NCI-H2107 treated with DMSO at 0.1 percent for 48 hours (cell line): ENCODE data around the gene COL25A1.
"Not testable (repeated sequence)": the region's sequence is repeated elsewhere in the genome, so short reads cannot be mapped to it uniquely, and the experiment has no call there.

Source experiments
- DNase-seq: peaks from one replicate; lab custom pipeline; 2025; ENCODE audit not compliant: unreplicated experiment; lab: John Stamatoyannopoulos, UW

Gene COL25A1

GRCh38 chr4:109020861-109021260, 281.6 kb downstream of the COL25A1 start:
- no peak for DNase-seq

DNA sequence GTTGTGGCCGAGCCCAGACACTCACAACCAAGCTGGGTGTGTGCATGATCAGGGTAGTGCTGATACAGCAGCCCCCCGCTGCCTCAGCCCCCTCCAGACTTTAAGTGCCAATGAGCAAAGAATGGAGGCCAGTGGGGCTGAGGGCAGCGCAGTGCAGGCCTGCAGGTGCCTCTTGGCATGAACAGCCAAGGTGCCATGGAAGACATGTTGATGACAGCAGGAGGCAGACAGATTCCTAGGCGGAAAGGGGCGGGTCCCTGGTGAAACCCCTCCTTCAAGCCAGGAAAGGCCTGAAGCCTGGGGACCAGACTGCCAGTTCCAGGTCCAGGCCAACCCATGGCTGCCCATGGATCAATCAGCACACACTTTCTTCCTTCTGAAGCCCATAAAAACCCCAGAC, 286.3 kb downstream of the COL25A1 start:
- no peak for DNase-seq

- DNase-seq = no peak
Measured at GRCh38 chr4:109015413-109015810, 287.0 kb downstream of the COL25A1 start.

GRCh38 chr4:109014593-109015412, 287.7 kb downstream of the COL25A1 start:
- no peak for DNase-seq

DNA sequence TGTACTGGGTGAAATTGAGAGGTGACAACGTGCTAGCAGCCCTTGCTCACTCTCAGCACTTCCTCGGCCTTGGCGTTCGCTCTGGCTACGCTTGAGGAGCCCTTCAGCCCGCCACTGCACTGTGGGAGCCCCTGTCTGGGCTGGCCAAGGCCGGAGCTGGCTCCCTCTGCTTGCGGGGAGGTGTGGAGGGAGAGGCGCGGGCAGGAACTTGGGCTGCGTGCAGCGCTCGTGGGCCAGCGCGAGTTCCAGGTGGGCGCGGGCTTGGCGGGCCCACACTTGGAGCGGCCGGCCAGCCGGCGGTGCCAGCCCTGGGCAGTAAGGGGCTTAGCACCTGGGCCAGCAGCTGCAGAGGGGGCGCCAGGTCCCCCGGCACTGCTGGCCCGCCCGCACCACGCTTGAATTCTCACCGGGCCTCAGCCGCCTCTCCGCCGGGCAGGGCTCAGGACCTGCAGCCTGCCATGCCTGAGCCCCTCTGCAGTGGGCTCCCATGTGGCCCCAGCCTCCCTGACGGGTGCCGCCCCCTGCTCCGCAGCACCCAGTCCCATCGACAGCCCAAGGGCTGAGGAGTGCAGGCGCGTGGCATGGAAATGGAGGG, 290.1 kb downstream of the COL25A1 start:
- no peak for DNase-seq

DNA sequence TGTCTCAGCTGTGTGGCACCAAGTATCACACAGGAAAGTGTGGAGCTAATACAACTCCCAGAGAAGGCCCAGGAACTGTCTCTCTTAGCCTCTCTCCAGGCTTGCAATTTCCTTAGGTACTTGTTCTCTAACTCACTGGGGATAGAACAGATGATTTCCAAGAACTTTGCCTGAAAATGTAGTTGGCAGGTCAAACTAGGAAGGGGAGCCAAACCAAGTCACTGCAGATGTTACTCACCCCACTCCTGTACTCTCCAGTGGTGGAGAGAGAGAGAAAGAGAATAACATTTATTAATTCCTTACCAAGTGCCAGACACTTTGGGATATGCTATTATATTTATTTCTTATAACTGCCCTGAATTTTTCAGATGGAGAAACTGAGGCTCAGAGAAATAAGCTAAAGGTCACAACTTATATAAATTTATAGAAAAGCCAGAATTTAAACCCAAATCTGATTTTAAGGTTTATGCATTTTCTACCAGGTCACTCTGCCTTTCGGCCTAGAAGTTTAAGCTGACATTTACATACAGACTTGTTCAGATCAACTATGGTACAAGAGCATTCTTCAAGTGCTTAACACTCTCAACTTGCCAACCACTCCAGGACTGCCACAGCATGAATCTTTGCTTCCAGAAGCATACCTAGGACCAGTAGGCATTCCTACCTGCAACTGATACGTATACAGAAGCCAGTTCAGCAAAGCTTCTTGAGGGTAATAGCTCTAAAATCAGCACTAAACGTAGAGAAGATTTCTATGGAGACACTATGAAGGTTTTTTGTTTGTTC, 291.0 kb downstream of the COL25A1 start:
- no peak for DNase-seq

- no peak for DNase-seq
Measured at GRCh38 chr4:109010521-109010920, 291.9 kb downstream of the COL25A1 start.

DNA sequence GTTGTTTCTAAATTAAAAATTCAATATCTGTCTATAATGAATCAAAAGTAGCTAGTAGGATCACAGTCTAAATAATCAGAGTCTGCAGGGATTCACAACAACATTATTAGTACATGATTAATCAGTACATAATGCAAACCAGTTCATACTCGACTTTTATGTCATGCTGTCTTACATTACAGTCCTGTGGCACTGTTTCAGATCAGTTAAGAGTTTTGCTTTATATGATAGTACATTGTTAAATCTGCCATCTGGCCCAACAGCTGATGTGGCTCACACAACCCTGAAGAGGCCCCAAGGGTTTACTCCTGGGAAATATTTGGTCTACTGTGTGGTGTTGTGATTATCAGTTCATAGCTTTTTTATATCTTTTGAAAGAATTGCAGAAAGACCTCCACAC, 292.5 kb downstream of the COL25A1 start:
- DNase-seq = no peak

GRCh38 chr4:109007976-109008375, 294.5 kb downstream of the COL25A1 start:
- no peak for DNase-seq

- no peak for DNase-seq
Measured at GRCh38 chr4:109005523-109005922, 296.9 kb downstream of the COL25A1 start.

DNA sequence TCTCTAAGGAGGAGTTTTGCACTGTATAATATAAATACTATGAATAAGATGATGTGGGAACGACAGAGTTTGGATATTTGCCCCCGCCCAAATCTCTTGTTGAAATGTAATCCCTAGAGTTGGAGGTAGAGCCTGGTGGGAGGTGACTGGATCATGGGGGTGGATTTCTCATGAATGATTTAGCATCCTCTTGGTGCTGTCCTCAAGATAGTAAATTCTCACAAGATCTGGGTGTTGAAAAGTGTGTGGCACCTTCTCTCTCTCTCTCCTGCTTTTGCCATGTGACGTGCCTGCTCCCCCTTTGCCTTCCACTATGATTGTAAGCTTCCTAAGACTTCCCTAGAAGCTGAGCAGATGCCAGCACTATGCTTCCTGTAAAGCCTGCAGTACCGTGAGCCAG, 298.0 kb downstream of the COL25A1 start:
- DNase-seq = no peak

DNA sequence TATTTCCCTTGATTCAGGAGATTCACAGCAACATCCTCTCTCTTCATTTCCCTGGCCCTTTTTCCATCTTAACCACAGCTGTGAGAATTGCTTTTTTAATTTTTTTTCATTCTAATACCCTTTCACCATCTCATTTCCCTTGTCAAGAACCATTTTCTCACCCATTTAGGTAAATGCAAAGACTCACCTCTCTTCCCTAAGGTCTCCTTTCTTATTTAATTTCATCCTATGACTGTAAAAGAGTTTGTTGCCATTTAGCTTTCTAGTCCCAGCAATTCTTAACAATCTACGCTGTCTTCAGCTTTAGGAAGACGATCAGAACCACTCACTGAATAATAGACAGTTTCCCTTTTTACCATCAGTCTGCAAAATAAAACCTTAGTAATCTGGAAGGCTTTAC, 298.5 kb downstream of the COL25A1 start:
- no peak for DNase-seq

DNA sequence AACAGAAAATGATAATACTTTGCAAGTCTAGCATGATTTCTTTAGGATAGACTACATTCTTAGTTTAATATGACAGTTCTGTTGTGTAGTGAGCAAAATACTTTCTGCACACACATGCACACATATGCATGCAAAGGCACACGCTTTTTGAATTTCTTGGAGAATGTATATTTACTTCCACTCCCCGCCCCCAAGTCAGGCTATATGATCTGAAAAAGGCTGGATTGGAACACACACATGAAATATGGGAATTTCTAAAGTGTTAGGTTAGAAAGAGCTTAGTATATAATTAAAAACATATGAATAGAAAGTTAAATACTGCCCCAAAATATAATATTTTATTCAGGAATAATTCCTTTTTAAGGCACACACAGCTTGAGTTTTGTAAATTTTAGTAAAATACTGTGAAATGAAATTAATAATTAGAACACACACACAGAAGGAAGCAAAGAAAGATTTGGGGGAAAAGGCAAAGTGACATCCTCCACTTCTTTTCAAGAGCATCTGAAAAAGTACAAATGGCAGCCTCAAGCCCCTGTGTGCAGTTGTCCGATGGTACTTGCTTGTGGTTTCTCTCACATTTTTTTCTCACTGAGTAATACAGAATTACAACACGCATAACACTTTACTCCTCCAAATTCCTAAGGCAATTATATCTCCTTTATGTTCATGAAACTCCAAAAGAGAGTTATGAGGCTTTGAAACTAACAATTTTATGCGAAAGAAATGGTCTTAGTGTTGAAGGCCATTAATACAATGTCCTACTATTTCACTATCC, 310.7 kb downstream of the COL25A1 start:
- no peak for DNase-seq

DNA sequence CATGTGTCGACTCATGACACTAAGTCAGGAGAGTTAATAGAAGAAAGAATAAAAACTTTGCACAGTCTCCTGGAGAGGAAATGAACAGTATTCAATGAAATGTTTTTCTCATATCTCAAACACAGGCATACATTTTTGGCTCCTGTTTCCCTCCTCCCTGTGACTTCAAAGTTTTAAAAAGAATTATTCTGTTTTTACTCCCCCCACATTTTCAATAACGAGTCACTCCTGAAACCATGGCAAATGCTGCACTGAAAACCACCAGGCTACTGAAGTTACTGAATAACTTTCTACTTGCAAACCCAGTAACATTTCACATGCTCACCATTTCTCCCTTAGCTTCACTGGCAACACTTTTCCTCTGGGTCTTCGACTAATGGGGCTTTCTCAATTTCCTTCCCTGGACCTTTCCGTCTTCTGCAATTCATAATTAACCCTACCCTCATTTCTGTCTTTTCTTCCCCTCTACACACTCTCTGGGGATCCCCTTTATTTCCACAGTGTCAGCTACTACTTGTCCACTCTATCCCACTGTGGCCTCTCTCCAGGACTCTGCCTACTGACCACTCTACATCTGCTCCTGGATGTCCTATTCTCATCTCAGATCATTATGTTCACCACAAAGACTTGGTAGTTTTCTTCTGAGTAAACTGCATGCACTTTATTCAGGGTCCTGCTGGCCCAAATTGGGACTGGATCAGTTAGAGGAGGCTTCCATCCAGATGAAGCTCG, 313.8 kb downstream of the COL25A1 start:
- DNase-seq = no peak

DNA sequence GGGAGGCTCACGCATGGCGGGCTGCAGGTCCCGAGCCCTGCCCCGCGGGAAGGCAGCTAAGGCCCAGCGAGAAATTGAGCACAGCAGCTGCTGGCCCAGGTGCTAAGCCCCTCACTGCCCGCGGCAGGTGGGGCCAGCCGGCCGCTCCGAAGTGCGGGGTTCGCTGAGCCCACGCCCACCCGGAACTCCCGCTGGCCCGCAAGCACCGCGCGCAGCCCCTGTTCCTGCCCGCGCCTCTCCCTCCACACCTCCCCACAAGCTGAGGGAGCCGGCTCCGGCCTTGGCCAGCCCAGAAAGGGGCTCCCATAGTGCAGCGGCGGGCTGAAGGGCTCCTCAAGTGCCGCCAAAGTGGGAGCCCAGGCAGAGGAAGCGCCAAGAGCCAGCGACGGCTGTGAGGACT, 318.0 kb downstream of the COL25A1 start:
- DNase-seq = not testable (repeated sequence)

GRCh38 chr4:108982402-108983185, 319.9 kb downstream of the COL25A1 start:
- no peak for DNase-seq

DNA sequence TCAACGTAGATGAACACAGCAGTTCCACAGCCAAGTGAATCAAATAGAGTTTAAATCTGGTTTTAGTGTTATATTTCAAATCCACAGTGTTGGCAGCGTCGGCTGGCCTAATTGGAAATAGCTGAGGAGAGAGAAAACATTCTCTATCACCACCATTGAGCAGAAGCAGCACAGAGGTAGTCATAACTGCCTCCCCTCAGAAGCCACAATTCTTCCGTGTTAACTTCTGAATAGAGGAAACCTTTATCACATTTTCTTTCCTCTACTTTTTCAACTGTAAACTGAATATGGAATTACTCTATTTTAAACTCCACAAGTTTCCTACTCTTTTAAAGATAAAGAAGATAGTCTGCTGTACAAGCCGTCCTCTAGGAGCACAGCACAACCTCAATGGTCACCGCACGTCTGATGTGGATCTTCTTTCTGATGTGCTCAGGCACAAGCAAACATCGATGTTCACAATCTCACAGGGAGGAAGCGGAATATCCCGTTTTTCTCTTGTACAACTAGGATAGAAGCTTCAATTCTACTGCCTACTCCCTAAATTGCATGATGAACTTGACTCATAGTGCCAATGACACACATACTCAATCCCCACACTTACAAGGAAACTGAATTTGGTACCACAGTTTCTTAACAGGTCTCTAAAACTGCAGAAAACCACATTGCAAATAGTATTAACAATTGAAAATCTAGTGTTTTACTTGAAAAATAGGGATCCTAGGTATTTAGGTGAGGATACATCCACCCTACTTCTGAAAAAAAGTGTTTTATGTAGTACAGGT, 321.8 kb downstream of the COL25A1 start:
- no peak for DNase-seq

DNA sequence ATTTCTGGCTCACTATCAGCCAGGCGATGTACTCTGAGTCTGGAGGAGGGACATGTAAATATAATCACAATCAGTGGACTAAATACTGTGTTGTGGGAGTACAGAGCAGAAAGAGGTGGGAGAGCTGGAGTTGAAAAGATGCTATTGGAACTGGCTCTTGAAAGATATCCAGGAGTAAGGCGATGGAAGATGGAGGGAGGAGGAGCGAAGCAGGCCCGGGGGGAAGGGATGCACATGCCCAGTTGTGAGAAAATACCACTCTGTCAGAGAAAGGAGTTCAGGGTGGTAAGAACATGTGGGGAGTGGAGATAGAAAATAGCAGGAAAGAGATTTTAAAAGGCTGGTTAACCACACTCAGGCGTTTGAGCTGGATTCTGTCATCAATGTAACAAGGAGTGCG, 322.7 kb downstream of the COL25A1 start:
- DNase-seq = no peak

- DNase-seq = no peak
Measured at GRCh38 chr4:108978066-108978465, 324.4 kb downstream of the COL25A1 start.
